HCT116 (cell line): ENCODE measurements around the gene AMOTL2.

Source experiments
- CEBPB ChIP-seq: IDR thresholded peaks from 2 replicates; pipeline ENCODE4 v1.6.1; 2012; ENCODE audit warnings: low read depth
- EZH2 ChIP-seq: fragments of 200-600 bp; sonication (generic); IDR thresholded peaks from 2 replicates; pipeline ENCODE4 v1.6.1; 2017; ENCODE audit warnings: antibody characterized with exemption, mixed run types
- JUND ChIP-seq: IDR thresholded peaks from 2 replicates; pipeline ENCODE4 v1.6.1; 2012
- POLR2A ChIP-seq: IDR thresholded peaks from 2 replicates; pipeline ENCODE4 v1.7.0; 2011; ENCODE audit warnings: borderline replicate concordance; ENCODE audit not compliant: insufficient read depth, insufficient read length; ENCODE audit errors: extremely low read depth
- POLR2AphosphoS5 ChIP-seq: IDR thresholded peaks from 2 replicates; pipeline ENCODE4 v1.6.1; 2011; ENCODE audit warnings: mild to moderate bottlenecking, low read depth, low read length, moderate library complexity
- RAD21 ChIP-seq: IDR thresholded peaks from 2 replicates; pipeline ENCODE4 v1.6.1; 2012; ENCODE audit warnings: low read depth, mild to moderate bottlenecking
- YY1 ChIP-seq: IDR thresholded peaks from 2 replicates; pipeline ENCODE4 v1.6.1; 2011; ENCODE audit warnings: low read length, low read depth, moderate library complexity, mild to moderate bottlenecking; ENCODE audit not compliant: insufficient replicate concordance; ENCODE audit errors: extremely low read depth
- ZFX ChIP-seq: fragments of 450-650 bp; IDR thresholded peaks from 2 replicates; pipeline ENCODE4 v1.6.1; 2017
- TF ChIP-seq, protein P1 (sequence below), 3 experiments: fragments of 200-600 bp in 1 of 3; sonication (generic) in 1 of 3; IDR thresholded peaks in 2 of 3; conservative IDR thresholded peaks in 1 of 3; 2 replicates each; pipeline ENCODE4 v1.5.1; 2012 to 2017; ENCODE audit warnings: low read depth in 2 of 3, low read length in 2 of 3, antibody characterized with exemption in 1 of 3, borderline replicate concordance in 1 of 3, control low read depth in 1 of 3, mild to moderate bottlenecking in 1 of 3, mixed read lengths in 1 of 3, mixed run types in 1 of 3, moderate library complexity in 1 of 3; ENCODE audit not compliant: insufficient read depth in 1 of 3
- TF ChIP-seq, protein P2 (sequence below): IDR thresholded peaks from 2 replicates; pipeline ENCODE4 v1.6.1; 2012; ENCODE audit warnings: low read depth

DNA sequence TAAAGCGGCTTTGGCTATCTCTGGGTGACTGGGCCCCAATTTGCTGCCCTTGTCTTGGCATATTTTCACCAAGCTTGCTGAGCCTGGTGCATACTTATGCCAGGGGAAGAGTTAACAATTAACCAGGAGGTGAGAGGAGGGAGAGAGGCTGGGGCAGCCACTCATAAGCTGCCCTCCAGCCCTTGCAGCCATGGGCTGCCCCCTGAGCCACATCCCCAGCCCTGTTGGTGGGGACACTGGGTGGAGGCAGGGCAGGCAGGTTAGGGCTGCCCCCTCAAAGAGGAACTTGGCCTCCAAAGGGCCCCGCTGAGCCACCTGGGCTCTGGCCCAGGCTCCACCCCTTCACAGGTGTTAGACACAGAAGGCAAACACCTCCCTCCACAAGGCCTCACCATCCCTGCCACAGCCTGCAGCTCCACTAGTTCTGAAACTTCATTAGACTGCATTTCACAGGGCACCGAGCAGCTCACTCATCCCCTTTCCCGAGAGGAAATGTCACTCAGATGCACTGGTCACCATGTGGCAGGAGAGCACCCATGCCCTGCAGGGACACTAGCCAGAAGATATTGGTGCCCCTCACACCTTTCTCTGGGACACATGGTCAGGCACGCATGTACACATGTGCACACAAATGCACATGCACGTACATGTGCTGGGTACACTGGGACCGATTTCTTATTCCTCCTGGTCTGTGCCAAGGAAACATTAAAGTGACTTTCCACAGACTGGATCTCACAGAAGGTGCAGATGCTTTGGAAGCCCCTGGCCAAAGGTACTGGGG is 20.2 kb downstream of the AMOTL2 start:
- no peak for TF ChIP-seq YY1
- TF ChIP-seq, protein P1, sequence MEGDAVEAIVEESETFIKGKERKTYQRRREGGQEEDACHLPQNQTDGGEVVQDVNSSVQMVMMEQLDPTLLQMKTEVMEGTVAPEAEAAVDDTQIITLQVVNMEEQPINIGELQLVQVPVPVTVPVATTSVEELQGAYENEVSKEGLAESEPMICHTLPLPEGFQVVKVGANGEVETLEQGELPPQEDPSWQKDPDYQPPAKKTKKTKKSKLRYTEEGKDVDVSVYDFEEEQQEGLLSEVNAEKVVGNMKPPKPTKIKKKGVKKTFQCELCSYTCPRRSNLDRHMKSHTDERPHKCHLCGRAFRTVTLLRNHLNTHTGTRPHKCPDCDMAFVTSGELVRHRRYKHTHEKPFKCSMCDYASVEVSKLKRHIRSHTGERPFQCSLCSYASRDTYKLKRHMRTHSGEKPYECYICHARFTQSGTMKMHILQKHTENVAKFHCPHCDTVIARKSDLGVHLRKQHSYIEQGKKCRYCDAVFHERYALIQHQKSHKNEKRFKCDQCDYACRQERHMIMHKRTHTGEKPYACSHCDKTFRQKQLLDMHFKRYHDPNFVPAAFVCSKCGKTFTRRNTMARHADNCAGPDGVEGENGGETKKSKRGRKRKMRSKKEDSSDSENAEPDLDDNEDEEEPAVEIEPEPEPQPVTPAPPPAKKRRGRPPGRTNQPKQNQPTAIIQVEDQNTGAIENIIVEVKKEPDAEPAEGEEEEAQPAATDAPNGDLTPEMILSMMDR (IDR thresholded peaks at IDR 0.05 in 2 of 3, conservative IDR thresholded peaks at IDR 0.05 in 1 of 3; ENCODE audit: borderline replicate concordance in 1 of 3, insufficient read depth in 1 of 3, low read depth in 2 of 3, low read length in 2 of 3): no peak
- no peak for TF ChIP-seq POLR2A
- TF ChIP-seq POLR2AphosphoS5: no peak
- no peak for TF ChIP-seq EZH2
- TF ChIP-seq, protein P2, sequence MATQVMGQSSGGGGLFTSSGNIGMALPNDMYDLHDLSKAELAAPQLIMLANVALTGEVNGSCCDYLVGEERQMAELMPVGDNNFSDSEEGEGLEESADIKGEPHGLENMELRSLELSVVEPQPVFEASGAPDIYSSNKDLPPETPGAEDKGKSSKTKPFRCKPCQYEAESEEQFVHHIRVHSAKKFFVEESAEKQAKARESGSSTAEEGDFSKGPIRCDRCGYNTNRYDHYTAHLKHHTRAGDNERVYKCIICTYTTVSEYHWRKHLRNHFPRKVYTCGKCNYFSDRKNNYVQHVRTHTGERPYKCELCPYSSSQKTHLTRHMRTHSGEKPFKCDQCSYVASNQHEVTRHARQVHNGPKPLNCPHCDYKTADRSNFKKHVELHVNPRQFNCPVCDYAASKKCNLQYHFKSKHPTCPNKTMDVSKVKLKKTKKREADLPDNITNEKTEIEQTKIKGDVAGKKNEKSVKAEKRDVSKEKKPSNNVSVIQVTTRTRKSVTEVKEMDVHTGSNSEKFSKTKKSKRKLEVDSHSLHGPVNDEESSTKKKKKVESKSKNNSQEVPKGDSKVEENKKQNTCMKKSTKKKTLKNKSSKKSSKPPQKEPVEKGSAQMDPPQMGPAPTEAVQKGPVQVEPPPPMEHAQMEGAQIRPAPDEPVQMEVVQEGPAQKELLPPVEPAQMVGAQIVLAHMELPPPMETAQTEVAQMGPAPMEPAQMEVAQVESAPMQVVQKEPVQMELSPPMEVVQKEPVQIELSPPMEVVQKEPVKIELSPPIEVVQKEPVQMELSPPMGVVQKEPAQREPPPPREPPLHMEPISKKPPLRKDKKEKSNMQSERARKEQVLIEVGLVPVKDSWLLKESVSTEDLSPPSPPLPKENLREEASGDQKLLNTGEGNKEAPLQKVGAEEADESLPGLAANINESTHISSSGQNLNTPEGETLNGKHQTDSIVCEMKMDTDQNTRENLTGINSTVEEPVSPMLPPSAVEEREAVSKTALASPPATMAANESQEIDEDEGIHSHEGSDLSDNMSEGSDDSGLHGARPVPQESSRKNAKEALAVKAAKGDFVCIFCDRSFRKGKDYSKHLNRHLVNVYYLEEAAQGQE: no peak
- no peak for TF ChIP-seq ZFX
- TF ChIP-seq RAD21: no peak
- no peak for TF ChIP-seq JUND
- TF ChIP-seq CEBPB: no peak
